ENCODE results near the gene PLXND1.

The PLXND1 gene

DNA sequence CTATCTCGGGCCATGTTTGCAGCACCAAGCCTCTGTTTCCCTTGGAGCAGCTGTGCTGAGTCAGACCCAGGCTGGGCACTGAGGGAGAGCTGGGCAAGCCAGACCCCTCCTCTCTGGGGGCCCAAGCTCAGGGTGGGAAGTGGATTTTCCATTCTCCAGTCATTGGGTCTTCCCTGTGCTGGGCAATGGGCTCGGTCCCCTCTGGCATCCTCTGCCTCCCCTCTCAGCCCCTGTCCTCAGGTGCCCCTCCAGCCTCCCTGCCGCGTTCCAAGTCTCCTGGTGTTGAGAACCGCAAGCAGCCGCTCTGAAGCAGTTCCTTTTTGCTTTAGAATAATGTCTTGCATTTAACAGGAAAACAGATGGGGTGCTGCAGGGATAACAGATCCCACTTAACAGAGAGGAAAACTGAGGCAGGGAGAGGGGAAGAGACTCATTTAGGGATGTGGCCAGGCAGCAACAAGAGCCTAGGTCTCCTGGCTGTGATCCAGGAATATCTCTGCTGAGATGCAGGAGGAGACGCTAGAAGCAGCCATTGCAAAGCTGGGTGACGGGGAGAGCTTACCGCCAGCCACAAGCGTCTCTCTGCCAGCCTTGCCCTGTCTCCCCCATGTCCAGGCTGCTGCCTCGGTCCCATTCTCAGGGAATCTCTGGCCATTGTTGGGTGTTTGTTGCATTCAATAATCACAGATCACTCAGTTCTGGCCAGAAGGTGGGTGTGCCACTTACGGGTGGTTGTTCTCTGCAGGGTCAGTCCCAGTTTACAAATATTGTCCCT lies 76.9 kb downstream of the PLXND1 start:
- TF ChIP-seq TCF12 (IDR thresholded peaks at IDR 0.05; ENCODE audit: low read depth), result no peak
- TF ChIP-seq, protein P1, sequence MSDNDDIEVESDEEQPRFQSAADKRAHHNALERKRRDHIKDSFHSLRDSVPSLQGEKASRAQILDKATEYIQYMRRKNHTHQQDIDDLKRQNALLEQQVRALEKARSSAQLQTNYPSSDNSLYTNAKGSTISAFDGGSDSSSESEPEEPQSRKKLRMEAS (IDR thresholded peaks at IDR 0.05), result no peak

DNA sequence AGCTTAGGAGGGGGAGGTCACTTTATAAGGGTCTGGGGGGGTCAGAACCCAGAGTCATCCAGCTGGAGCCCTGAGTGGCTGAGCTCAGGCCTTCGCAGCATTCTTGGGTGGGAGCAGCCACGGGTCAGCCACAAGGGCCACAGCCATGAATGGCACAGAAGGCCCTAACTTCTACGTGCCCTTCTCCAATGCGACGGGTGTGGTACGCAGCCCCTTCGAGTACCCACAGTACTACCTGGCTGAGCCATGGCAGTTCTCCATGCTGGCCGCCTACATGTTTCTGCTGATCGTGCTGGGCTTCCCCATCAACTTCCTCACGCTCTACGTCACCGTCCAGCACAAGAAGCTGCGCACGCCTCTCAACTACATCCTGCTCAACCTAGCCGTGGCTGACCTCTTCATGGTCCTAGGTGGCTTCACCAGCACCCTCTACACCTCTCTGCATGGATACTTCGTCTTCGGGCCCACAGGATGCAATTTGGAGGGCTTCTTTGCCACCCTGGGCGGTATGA lies 77.8 kb downstream of the PLXND1 start, which contains the start of gene RHO:
Gene RHO, plus strand, starts transcription at position 51 of the 512 bp plus-strand sequence. Its CDS starts 95 bp downstream, at position 146.
- TF ChIP-seq, protein P2, sequence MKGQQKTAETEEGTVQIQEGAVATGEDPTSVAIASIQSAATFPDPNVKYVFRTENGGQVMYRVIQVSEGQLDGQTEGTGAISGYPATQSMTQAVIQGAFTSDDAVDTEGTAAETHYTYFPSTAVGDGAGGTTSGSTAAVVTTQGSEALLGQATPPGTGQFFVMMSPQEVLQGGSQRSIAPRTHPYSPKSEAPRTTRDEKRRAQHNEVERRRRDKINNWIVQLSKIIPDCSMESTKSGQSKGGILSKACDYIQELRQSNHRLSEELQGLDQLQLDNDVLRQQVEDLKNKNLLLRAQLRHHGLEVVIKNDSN (IDR thresholded peaks at IDR 0.05), result no peak
- TF ChIP-seq TAF1 (IDR thresholded peaks at IDR 0.05; ENCODE audit: low read depth) (no peak), CREB1 (IDR thresholded peaks at IDR 0.05; ENCODE audit: low read depth) (no peak), CEBPB (IDR thresholded peaks at IDR 0.05) (no peak), YY1 (IDR thresholded peaks at IDR 0.05; ENCODE audit: low read depth) (no peak), TEAD4 (IDR thresholded peaks at IDR 0.05) (no peak), ZBTB7A (IDR thresholded peaks at IDR 0.05; ENCODE audit: low read depth) (no peak), EGR1 (IDR thresholded peaks at IDR 0.05) (no peak), EP300 (IDR thresholded peaks at IDR 0.05; ENCODE audit: borderline replicate concordance) (no peak), TCF12 (IDR thresholded peaks at IDR 0.05; ENCODE audit: low read depth) (no peak), NFIC (IDR thresholded peaks at IDR 0.05) (no peak), FOXM1 (IDR thresholded peaks at IDR 0.05; ENCODE audit: borderline replicate concordance, low read depth) (no peak), RAD21 (IDR thresholded peaks at IDR 0.05; ENCODE audit: low read depth) (no peak)
- TF ChIP-seq, protein P3, sequence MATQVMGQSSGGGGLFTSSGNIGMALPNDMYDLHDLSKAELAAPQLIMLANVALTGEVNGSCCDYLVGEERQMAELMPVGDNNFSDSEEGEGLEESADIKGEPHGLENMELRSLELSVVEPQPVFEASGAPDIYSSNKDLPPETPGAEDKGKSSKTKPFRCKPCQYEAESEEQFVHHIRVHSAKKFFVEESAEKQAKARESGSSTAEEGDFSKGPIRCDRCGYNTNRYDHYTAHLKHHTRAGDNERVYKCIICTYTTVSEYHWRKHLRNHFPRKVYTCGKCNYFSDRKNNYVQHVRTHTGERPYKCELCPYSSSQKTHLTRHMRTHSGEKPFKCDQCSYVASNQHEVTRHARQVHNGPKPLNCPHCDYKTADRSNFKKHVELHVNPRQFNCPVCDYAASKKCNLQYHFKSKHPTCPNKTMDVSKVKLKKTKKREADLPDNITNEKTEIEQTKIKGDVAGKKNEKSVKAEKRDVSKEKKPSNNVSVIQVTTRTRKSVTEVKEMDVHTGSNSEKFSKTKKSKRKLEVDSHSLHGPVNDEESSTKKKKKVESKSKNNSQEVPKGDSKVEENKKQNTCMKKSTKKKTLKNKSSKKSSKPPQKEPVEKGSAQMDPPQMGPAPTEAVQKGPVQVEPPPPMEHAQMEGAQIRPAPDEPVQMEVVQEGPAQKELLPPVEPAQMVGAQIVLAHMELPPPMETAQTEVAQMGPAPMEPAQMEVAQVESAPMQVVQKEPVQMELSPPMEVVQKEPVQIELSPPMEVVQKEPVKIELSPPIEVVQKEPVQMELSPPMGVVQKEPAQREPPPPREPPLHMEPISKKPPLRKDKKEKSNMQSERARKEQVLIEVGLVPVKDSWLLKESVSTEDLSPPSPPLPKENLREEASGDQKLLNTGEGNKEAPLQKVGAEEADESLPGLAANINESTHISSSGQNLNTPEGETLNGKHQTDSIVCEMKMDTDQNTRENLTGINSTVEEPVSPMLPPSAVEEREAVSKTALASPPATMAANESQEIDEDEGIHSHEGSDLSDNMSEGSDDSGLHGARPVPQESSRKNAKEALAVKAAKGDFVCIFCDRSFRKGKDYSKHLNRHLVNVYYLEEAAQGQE (IDR thresholded peaks at IDR 0.05; ENCODE audit: low read depth), result no peak
- TF ChIP-seq, protein P1 (IDR thresholded peaks at IDR 0.05), result no peak

DNA sequence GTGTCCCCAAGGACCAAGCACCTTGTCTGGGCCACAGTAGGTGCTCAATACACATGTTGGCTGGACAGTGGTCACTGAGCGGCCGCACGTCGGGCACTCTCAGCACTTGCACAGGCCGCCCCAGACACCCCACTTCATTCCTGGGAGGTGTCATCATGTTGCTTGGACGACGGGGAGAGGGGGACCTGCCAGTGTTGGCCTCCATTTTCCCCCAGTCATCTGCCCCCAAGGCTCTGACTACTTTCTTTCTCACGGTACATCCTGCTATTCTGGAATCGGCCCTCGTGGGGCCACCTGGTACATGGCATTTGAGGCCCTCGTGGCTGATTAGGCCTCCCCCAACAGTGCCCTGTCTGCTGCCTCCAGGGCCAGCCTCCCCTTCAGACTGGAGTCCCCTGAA lies 79.2 kb downstream of the PLXND1 start:
- TF ChIP-seq EGR1 (IDR thresholded peaks at IDR 0.05) (no peak), TCF12 (IDR thresholded peaks at IDR 0.05; ENCODE audit: low read depth) (no peak), FOXM1 (IDR thresholded peaks at IDR 0.05; ENCODE audit: borderline replicate concordance, low read depth) (no peak), EP300 (IDR thresholded peaks at IDR 0.05; ENCODE audit: borderline replicate concordance) (no peak), ZBTB7A (IDR thresholded peaks at IDR 0.05; ENCODE audit: low read depth) (no peak), TAF1 (IDR thresholded peaks at IDR 0.05; ENCODE audit: low read depth) (no peak), TEAD4 (IDR thresholded peaks at IDR 0.05) (no peak), CEBPB (IDR thresholded peaks at IDR 0.05) (no peak), NFIC (IDR thresholded peaks at IDR 0.05) (no peak), YY1 (IDR thresholded peaks at IDR 0.05; ENCODE audit: low read depth) (no peak)
- TF ChIP-seq, protein P3 (IDR thresholded peaks at IDR 0.05; ENCODE audit: low read depth), result no peak
- TF ChIP-seq, protein P2 (IDR thresholded peaks at IDR 0.05), result no peak
- TF ChIP-seq, protein P1 (IDR thresholded peaks at IDR 0.05), result no peak

DNA sequence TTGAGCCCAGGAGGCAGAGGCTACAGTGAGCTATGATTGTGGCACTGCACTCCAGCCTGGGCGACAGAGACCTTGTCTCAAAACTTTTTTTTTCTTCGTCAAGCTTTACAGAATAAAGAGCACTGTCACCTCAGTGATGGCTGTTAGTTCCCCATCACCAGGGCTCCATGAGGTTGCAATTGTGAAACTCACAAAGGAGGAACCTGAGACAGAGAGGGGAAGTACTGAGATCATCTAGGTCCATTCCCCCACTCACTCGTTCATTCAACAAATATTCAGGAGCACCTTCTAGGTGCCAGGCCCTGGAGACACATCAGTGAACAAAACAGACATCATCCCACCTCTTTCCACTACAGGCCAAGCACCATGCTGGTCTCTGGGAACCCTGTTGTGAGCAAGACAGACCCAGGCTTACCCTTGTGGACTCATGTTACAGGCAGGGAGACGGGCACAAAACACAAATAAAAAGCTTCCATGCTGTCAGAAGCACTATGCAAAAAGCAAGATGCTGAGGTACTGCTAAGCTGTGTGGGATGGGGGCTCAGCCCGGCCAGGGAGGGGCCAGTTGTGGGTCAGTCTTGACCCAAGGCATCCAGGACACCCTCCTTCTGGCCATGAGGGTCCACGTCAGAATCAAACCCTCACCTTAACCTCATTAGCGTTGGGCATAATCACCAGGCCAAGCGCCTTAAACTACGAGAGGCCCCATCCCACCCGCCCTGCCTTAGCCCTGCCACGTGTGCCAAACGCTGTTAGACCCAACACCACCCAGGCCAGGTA lies 80.2 kb downstream of the PLXND1 start:
- TF ChIP-seq EP300 (IDR thresholded peaks at IDR 0.05; ENCODE audit: borderline replicate concordance) (no peak), CREB1 (IDR thresholded peaks at IDR 0.05; ENCODE audit: low read depth) (no peak), RAD21 (IDR thresholded peaks at IDR 0.05; ENCODE audit: low read depth) (no peak), ZBTB7A (IDR thresholded peaks at IDR 0.05; ENCODE audit: low read depth) (no peak), TEAD4 (IDR thresholded peaks at IDR 0.05) (no peak), FOXM1 (IDR thresholded peaks at IDR 0.05; ENCODE audit: borderline replicate concordance, low read depth) (no peak)
- TF ChIP-seq, protein P2 (IDR thresholded peaks at IDR 0.05), result no peak

Data from Ishikawa (cell line).